DND-41 (cell line): ENCODE results near the gene SMTN.

Experiments used
- ATAC-seq: fragments of 200-7000 bp; cut with Tn5 transposase; 3 replicates; pipeline ENCODE4 v1.9.1; 2021; ENCODE audit warnings: low read depth; ENCODE audit not compliant: insufficient read depth
- DNase-seq: peaks from one replicate; pipeline ENCODE4 v3.0.0-alpha.2; 2020
- H2AFZ ChIP-seq: 2 replicates; pipeline ENCODE4 v1.6.0; 2012; ENCODE audit warnings: low read depth, low read length
- H3K27ac ChIP-seq: 2 replicates; pipeline ENCODE4 v1.5.1; 2012; ENCODE audit warnings: low read length, inconsistent platforms
- H3K27me3 ChIP-seq: fragments of 200-600 bp; sonication (generic); 2 replicates; pipeline ENCODE4 v1.6.0; 2012; ENCODE audit warnings: low read length, mild to moderate bottlenecking, inconsistent platforms; ENCODE audit not compliant: insufficient read depth, poor library complexity
- H3K36me3 ChIP-seq: 2 replicates; pipeline ENCODE4 v1.5.1; 2012; ENCODE audit warnings: low read length, inconsistent platforms; ENCODE audit not compliant: insufficient read depth
- H3K4me1 ChIP-seq: 2 replicates; pipeline ENCODE4 v1.5.1; 2012; ENCODE audit warnings: mild to moderate bottlenecking, low read length; ENCODE audit not compliant: insufficient read depth
- H3K4me2 ChIP-seq: 2 replicates; pipeline ENCODE4 v1.6.0; 2012; ENCODE audit warnings: mild to moderate bottlenecking, moderate library complexity, low read length, inconsistent platforms; ENCODE audit not compliant: insufficient read depth
- H3K4me3 ChIP-seq, 2 experiments: fragments of 200-600 bp in 1 of 2; shearing (Covaris generic) in 1 of 2; 2 replicates each; pipeline ENCODE4 v1.5.1; 2012 to 2016; ENCODE audit warnings: inconsistent platforms in 2 of 2, low read length in 2 of 2, mild to moderate bottlenecking in 2 of 2, low read depth in 1 of 2, moderate library complexity in 1 of 2
- H3K79me2 ChIP-seq: 2 replicates; pipeline ENCODE4 v1.6.0; 2012; ENCODE audit warnings: low read length, inconsistent platforms; ENCODE audit not compliant: insufficient read depth
- H3K9ac ChIP-seq: 2 replicates; pipeline ENCODE4 v1.6.0; 2012; ENCODE audit warnings: low read depth, mild to moderate bottlenecking, inconsistent platforms, low read length, moderate library complexity
- H3K9me3 ChIP-seq: 2 replicates; pipeline ENCODE4 v1.5.1; 2012; ENCODE audit warnings: low read length, moderate library complexity, mild to moderate bottlenecking, inconsistent platforms; ENCODE audit not compliant: insufficient read depth, severe bottlenecking
- H4K20me1 ChIP-seq: 2 replicates; pipeline ENCODE4 v1.6.0; 2012; ENCODE audit warnings: low read length; ENCODE audit not compliant: insufficient read depth
- CTCF ChIP-seq: IDR thresholded peaks from 2 replicates; pipeline ENCODE4 v1.5.1; 2012; ENCODE audit warnings: borderline replicate concordance, low read length, moderate library complexity, mild to moderate bottlenecking; ENCODE audit not compliant: poor library complexity, severe bottlenecking; ENCODE audit errors: extremely low read depth
- EZH2 ChIP-seq: IDR thresholded peaks from 3 replicates; pipeline ENCODE4 v1.6.1; 2012; ENCODE audit warnings: borderline replicate concordance, low read depth, mild to moderate bottlenecking, moderate library complexity, low read length, inconsistent platforms; ENCODE audit not compliant: severe bottlenecking

SMTN gene

GRCh38 chr22:31127181-31127772 lies 46.2 kb downstream of the SMTN start:
- no peak overlapping the region for H3K9ac ChIP-seq
- DNase-seq, result no peak
- no peaks in the 10 kb centered on the region for H3K36me3 ChIP-seq
- no peaks in the 10 kb centered on the region for H3K27me3 ChIP-seq
- ATAC-seq, result no peak
- H3K27ac ChIP-seq, result no peak overlapping the region
- no peaks in the 10 kb centered on the region for H4K20me1 ChIP-seq
- no peaks in the 10 kb centered on the region for H3K79me2 ChIP-seq
- TF ChIP-seq EZH2, result no peak
- no peak for TF ChIP-seq CTCF
- H2AFZ ChIP-seq, result no peak overlapping the region
- H3K4me2 ChIP-seq, result no peak overlapping the region
- no peaks in the 10 kb centered on the region for H3K4me1 ChIP-seq
- H3K9me3 ChIP-seq, result no peaks in the 10 kb centered on the region
- no peak overlapping the region for H3K4me3 ChIP-seq

GRCh38 chr22:31128156-31128555 lies 47.0 kb downstream of the SMTN start:
- Histone ChIP-seq H3K27ac (no peak overlapping the region), H4K20me1 (no peaks in the 10 kb centered on the region), H3K9me3 (no peaks in the 10 kb centered on the region), H3K4me2 (no peak overlapping the region), H3K27me3 (no peaks in the 10 kb centered on the region), H3K4me3 (no peak overlapping the region), H2AFZ (no peak overlapping the region), H3K36me3 (no peaks in the 10 kb centered on the region), H3K79me2 (no peaks in the 10 kb centered on the region), H3K9ac (no peak overlapping the region), H3K4me1 (no peaks in the 10 kb centered on the region)
- ATAC-seq (no peak), DNase-seq (no peak)
- no peak for TF ChIP-seq EZH2
- no peak for TF ChIP-seq CTCF

DNA sequence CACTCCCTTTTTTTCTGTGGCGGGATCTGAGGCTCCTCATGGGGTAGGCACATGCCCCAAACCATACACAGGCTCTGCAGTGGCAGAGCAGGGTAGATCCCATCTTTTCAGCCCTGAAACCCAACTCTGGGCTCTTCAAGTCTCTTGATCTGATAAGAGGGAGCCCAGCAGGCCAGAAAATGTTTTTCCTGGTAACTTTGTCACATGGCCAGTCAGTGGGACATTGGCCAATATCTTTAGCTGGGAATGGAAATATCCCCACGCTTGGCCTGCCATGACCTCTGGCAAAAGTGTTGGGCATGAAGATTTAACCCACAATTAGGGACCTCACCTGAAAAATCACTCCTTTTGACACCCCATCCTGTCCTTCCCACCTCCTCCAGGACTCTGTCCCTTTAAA lies 49.8 kb downstream of the SMTN start:
- no peak for TF ChIP-seq EZH2
- DNase-seq (no peak), ATAC-seq (no peak)
- H3K79me2 ChIP-seq, result no peaks in the 10 kb centered on the region
- no peaks in the 10 kb centered on the region for H4K20me1 ChIP-seq
- no peaks in the 10 kb centered on the region for H3K4me1 ChIP-seq
- no peak overlapping the region for H3K4me2 ChIP-seq
- H3K4me3 ChIP-seq, result no peak overlapping the region
- no peak overlapping the region for H3K27ac ChIP-seq
- no peaks in the 10 kb centered on the region for H3K9me3 ChIP-seq
- H3K9ac ChIP-seq, result no peak overlapping the region
- no peak overlapping the region for H2AFZ ChIP-seq
- no peaks in the 10 kb centered on the region for H3K27me3 ChIP-seq
- no peaks in the 10 kb centered on the region for H3K36me3 ChIP-seq

GRCh38 chr22:31133911-31134310 lies 52.8 kb downstream of the SMTN start:
- no peaks in the 10 kb centered on the region for H4K20me1 ChIP-seq
- no peaks in the 10 kb centered on the region for H3K36me3 ChIP-seq
- no peaks in the 10 kb centered on the region for H3K79me2 ChIP-seq
- DNase-seq (no peak), ATAC-seq (no peak)
- H3K4me3 ChIP-seq, result no peak overlapping the region
- H2AFZ ChIP-seq, result no peak overlapping the region
- no peak overlapping the region for H3K27ac ChIP-seq
- no peaks in the 10 kb centered on the region for H3K9me3 ChIP-seq
- H3K27me3 ChIP-seq, result no peaks in the 10 kb centered on the region
- TF ChIP-seq EZH2, result no peak
- H3K4me2 ChIP-seq, result no peak overlapping the region
- no peak overlapping the region for H3K9ac ChIP-seq
- H3K4me1 ChIP-seq, result no peaks in the 10 kb centered on the region
